ENCODE data around the gene RAB5A. TPM values are rescaled to one million over a fixed set of nuclear protein-coding genes. Genes with fewer than 3 reads are reported as not detected.

RAB5A gene
- total and polyA plus RNA-seq, 4 donors: 36.8 to 91.1 (median 48.2) TPM

DNA sequence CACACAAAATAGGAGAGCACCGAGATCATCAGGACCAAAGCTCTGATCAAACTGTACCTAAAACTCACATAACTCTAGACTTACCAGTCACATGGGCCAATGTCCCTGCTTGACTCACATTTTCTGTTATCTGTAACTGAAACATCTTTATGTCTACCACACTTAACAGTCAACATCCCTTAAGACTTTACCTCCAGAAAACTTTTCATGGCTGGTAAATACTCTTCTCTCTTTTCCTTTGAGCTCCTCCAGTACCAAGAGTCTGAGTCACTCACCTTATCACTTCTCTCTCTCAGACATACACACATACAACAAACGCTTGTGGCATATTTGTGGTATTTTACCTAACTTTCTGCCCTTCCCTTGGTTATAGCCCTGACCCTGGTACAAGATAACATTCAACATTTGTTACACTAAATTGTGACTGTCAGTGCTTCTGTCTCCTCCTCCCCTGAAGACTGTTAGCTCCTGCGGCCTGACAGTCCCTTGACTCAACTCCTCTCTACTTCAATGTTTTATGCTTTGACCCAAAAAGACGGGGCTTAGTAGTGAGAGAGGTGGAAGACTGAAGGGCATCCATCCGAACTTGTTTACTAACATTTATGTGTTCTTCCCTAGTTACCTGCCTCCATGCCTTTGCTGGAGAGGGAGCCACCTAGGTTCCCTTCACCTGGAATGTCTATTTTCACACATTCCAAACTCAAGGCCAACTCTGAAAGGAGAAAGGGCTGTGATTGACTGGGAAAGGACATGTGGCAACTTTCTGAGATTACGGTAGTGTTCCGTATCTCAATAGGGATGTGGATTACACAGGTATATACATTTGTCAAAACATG, 9.2 kb upstream of the RAB5A start:
- no peaks in the 10 kb centered on the region for H3K27me3 ChIP-seq (ENCODE audit: control insufficient read depth in 3 of 3, insufficient read depth in 3 of 3, low read length in 2 of 3)
- H3K9me3 ChIP-seq (ENCODE audit: control insufficient read depth in 4 of 4, insufficient read depth in 3 of 4, low read length in 3 of 4): no peaks in the 10 kb centered on the region
- no peaks in the 10 kb centered on the region for H3K4me1 ChIP-seq (ENCODE audit: control insufficient read depth in 5 of 5, insufficient read depth in 5 of 5, low read length in 5 of 5)
- no peak overlapping the region for H3K9ac ChIP-seq (ENCODE audit: insufficient read depth in 1 of 2, low read length in 2 of 2)
- no peak overlapping the region for H3K27ac ChIP-seq (ENCODE audit: low read depth in 1 of 2, low read length in 1 of 2)
- ATAC-seq (ENCODE audit: insufficient read depth, low FRiP score) (no peak), DNase-seq (no peak)
- H3K4me3 ChIP-seq: no peak overlapping the region
- 71 to 81% methylated on average over 7 of the region's 7 CpGs for WGBS, 2 donors
- H3K36me3 ChIP-seq (ENCODE audit: control insufficient read depth in 4 of 4, insufficient read depth in 4 of 4, low read length in 4 of 4): no peaks in the 10 kb centered on the region
- TF ChIP-seq, protein P1, sequence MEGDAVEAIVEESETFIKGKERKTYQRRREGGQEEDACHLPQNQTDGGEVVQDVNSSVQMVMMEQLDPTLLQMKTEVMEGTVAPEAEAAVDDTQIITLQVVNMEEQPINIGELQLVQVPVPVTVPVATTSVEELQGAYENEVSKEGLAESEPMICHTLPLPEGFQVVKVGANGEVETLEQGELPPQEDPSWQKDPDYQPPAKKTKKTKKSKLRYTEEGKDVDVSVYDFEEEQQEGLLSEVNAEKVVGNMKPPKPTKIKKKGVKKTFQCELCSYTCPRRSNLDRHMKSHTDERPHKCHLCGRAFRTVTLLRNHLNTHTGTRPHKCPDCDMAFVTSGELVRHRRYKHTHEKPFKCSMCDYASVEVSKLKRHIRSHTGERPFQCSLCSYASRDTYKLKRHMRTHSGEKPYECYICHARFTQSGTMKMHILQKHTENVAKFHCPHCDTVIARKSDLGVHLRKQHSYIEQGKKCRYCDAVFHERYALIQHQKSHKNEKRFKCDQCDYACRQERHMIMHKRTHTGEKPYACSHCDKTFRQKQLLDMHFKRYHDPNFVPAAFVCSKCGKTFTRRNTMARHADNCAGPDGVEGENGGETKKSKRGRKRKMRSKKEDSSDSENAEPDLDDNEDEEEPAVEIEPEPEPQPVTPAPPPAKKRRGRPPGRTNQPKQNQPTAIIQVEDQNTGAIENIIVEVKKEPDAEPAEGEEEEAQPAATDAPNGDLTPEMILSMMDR (IDR thresholded peaks at IDR 0.05; ENCODE audit: control extremely low read depth, extremely low read depth): no peak

DNA sequence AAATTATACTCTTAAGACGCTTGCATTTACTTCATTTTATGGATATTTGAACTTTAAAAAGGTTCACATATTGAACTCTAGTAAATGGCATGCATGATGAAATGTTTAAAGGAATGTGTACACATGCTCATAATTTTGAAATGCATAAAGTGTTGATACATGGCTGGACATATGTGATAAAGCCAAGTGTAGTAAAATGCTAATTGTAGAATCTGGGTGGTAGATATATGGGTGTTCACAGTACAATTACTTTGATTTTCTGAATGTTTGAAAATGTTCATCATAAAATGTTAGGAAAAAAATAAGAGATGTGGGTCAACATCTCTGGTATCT, 8.6 kb upstream of the RAB5A start:
- no peaks in the 10 kb centered on the region for H3K4me1 ChIP-seq (ENCODE audit: control insufficient read depth in 5 of 5, insufficient read depth in 5 of 5, low read length in 5 of 5)

DNA sequence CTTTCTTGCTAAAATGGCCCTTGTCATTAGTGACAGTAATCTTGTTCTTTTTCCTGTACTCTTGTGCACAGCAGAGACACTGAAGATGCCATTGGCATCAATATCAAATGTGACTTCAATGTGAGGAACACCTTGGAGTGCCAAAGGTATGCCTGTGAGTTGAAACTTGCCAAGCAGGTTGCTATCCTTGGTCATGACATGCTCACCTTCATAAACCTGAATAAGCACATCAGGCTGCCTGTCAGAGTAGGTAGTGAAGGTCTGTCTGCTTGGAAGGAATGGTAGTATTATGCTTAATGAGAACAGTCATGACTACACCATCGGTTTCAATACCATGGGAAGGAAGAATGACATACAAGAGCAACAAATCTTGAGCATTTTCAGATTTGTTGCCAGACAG, 6.3 kb upstream of the RAB5A start:
- no peaks in the 10 kb centered on the region for H3K36me3 ChIP-seq (ENCODE audit: control insufficient read depth in 4 of 4, insufficient read depth in 4 of 4, low read length in 4 of 4)
- H3K27ac ChIP-seq (ENCODE audit: low read depth in 1 of 2, low read length in 1 of 2): no peak overlapping the region
- no peaks in the 10 kb centered on the region for H3K27me3 ChIP-seq (ENCODE audit: control insufficient read depth in 3 of 3, insufficient read depth in 3 of 3, low read length in 2 of 3)
- no peaks in the 10 kb centered on the region for H3K4me1 ChIP-seq (ENCODE audit: control insufficient read depth in 5 of 5, insufficient read depth in 5 of 5, low read length in 5 of 5)
- H3K9ac ChIP-seq (ENCODE audit: insufficient read depth in 1 of 2, low read length in 2 of 2): no peak overlapping the region
- H3K4me3 ChIP-seq: no peak overlapping the region
- no peaks in the 10 kb centered on the region for H3K9me3 ChIP-seq (ENCODE audit: control insufficient read depth in 4 of 4, insufficient read depth in 3 of 4, low read length in 3 of 4)
- DNase-seq (no peak), ATAC-seq (ENCODE audit: insufficient read depth, low FRiP score) (no peak)
- 87 to 94% methylated on average over 1 of the region's 1 CpG for WGBS, 2 donors
- TF ChIP-seq, protein P1 (IDR thresholded peaks at IDR 0.05; ENCODE audit: control extremely low read depth, extremely low read depth): no peak

More for the DNA sequence above, 8.6 kb upstream of the RAB5A start:
- Histone ChIP-seq H3K27ac (ENCODE audit: low read depth in 1 of 2, low read length in 1 of 2) (no peak overlapping the region), H3K9ac (ENCODE audit: insufficient read depth in 1 of 2, low read length in 2 of 2) (no peak overlapping the region), H3K9me3 (ENCODE audit: control insufficient read depth in 4 of 4, insufficient read depth in 3 of 4, low read length in 3 of 4) (no peaks in the 10 kb centered on the region), H3K4me3 (no peak overlapping the region), H3K27me3 (ENCODE audit: control insufficient read depth in 3 of 3, insufficient read depth in 3 of 3, low read length in 2 of 3) (no peaks in the 10 kb centered on the region), H3K36me3 (ENCODE audit: control insufficient read depth in 4 of 4, insufficient read depth in 4 of 4, low read length in 4 of 4) (no peaks in the 10 kb centered on the region)
- no peak for ATAC-seq (ENCODE audit: insufficient read depth, low FRiP score)
- TF ChIP-seq, protein P1 (IDR thresholded peaks at IDR 0.05; ENCODE audit: control extremely low read depth, extremely low read depth): no peak
- 85 to 90% methylated on average over 1 of the region's 1 CpG for WGBS, 2 donors
- DNase-seq: no peak
